Measurements from ENCODE around the gene PLEKHA7. TPM values are rescaled to one million over a fixed set of nuclear protein-coding genes. Genes with fewer than 3 reads are reported as not detected.

Gene PLEKHA7
- total and polyA plus RNA-seq, 2 of the 13 experiments (the other 11 are each of a cell fraction or from before 2014, with no cell fraction given) = 17.5 to 18.7 TPM

- TF ChIP-seq ZNF432 (CRISPR knock-in tag; IDR thresholded peaks at IDR 0.05; ENCODE audit: borderline replicate concordance) (0 out of 2 replicates have a peak, but pooled peaks have one; percentile 42), MBNL3 (CRISPR knock-in tag; conservative IDR thresholded peaks at IDR 0.05) (no peak), HCFC1 (IDR thresholded peaks at IDR 0.05; ENCODE audit: low read depth, low read length) (peak; percentile 95), ZNF629 (CRISPR knock-in tag; conservative IDR thresholded peaks at IDR 0.05) (no peak; the same call in 1 of the 2 replicates), PATZ1 (CRISPR knock-in tag; IDR thresholded peaks at IDR 0.05) (0 out of 2 replicates have a peak, but pooled peaks have one; percentile 44), ZNF143 (CRISPR knock-in tag; IDR thresholded peaks at IDR 0.05) (peak; percentile 98), ZNF24 (IDR thresholded peaks at IDR 0.05) (no peak), ZNF670 (CRISPR knock-in tag; IDR thresholded peaks at IDR 0.05; ENCODE audit: borderline replicate concordance) (0 out of 2 replicates have a peak, but pooled peaks have one; percentile 35), SNAPC4 (CRISPR knock-in tag; IDR thresholded peaks at IDR 0.05) (peak; percentile 88), POGZ (CRISPR knock-in tag; IDR thresholded peaks at IDR 0.05) (peak; percentile 34; the same call in 1 of the 2 replicates), TCF7L2 (IDR thresholded peaks at IDR 0.05; ENCODE audit: low read depth, low read length) (no peak), ZSCAN29 (CRISPR knock-in tag; conservative IDR thresholded peaks at IDR 0.05) (no peak; the same call in 1 of the 2 replicates), ATF3 (CRISPR knock-in tag; IDR thresholded peaks at IDR 0.05) (no peak), SP2 (CRISPR knock-in tag; IDR thresholded peaks at IDR 0.05) (no peak), AKNA (CRISPR knock-in tag; IDR thresholded peaks at IDR 0.05; ENCODE audit: borderline replicate concordance) (peak; percentile 78; the same call in 1 of the 2 replicates), ATF7-NPFF (CRISPR knock-in tag; IDR thresholded peaks at IDR 0.05; ENCODE audit: low read depth) (peak; percentile 26; the same call in 1 of the 2 replicates)
These were observed 275.8 kb downstream of the PLEKHA7 start, which contains the start of gene C11orf58 (continued) for GRCh38 chr11:16738193-16738946.
